NCI-H345 (cell line): ENCODE results near the gene MGAT4B.
"Not testable (repeated sequence)": the region's sequence is repeated elsewhere in the genome, so short reads cannot be mapped to it uniquely, and the experiment has no call there.

Experiments used
- DNase-seq: peaks from one replicate; lab custom pipeline; 2025; lab: John Stamatoyannopoulos, UW

The MGAT4B gene

DNA sequence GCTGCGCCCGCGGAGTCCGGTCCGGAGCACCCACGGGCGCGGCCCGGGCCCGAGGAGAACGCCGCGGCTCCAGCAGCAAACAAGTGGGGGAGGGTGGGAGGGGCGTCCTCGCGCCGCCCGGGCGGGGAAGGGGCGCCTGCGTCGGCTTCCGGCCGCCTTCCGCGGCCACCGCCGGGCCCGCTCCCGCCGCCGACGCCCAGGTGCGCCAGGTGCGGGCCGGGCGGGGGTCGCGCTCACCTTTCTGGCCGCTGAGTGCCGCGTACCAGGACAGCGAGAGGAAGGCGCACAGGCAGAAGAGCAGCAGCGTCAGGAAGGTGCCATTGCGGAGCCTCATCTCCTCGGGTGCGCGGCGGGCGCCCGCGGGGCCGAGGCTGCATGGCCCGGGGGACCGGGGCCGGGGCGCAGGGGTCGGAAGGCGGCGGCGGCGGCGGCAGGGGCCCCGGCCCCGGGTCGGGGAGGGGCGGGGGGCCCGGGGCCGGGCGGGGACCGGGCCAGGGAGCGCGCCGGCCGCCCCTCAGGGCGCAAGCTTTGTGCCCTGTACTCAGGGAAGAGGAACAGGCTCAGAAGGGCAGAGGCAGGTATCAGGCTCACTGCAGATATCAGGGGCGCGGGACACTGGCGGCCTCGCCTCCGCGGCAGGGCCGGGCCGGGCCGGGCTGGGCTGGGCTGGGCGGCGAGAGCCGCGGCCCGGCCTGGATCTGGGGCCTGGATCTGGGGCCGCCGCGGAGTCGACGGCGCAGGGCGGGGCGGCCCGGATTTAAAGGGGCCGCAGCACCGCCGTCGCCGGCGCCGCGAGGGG is at the start of gene MGAT4B:
TSS of gene MGAT4B (minus strand) at position 617 of the 799 bp plus-strand sequence. CDS start at position 334, 283 bp downstream.
- peak; percentile 75 for DNase-seq

DNA sequence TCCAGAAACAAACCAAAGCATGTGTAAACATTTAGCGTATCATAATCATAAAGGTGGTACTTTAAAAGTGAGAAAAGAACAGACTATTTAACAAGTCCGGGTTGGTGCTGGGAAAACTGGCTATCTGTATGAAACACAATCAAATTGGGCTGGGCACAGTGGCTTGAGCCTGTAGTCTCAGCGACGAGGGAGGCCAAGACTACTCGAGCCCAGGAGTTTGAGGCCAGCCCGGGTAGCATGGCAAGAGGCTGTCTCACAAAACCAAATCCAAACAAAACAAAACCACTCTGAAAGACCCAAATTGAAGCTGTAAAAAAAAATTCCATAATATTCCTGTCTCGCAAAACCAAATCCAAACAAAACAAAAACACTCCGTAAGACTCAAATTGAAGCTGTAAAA is 47.7 kb upstream of the MGAT4B start:
- no peak for DNase-seq

DNA sequence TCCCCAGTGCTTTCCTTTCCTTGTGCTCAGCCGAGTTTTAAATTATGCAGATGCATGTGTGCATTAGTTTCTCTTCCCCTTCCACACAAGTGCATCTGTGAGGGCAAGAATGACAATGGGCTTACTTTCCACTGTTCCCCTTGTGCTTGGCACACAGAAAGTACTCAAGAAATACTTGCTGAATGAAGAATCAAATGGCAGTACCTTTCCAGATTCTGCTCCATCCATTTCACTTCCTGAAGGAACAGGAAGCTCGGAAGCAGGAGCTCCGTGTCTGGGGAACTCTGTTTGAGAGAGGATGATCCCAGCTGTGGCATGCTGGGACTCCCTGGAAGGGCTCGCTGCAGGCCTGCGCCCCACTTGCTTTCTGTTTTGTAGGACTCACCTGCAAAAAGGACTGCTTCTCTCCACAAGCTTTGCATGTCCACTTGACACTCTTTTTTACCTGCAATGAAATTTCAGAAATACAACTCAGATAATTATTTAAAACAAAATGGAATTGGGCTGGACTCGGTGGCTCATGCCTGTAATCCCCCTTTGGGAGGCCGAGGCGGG is 46.4 kb upstream of the MGAT4B start:
- no peak for DNase-seq

DNA sequence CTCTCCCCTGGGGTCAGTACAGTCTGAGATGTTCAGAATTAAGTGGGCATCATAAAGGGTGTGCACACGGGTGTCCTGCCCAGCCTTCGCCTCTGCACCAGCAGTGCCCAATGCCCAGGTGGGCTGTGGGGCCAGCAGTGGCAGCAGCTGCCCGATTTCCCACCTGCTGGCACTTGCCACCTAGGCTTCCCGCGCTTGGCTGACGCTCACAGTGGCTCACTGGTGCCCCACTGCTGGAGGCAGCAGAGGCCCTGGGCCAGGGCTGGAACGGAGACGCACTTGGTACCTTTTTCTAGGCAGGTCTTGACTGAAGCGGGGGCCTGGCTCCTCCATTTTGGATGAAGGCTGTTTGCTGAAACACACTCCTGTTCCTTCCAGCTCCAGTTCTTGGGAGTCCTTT is 35.0 kb upstream of the MGAT4B start:
- no peak for DNase-seq

DNA sequence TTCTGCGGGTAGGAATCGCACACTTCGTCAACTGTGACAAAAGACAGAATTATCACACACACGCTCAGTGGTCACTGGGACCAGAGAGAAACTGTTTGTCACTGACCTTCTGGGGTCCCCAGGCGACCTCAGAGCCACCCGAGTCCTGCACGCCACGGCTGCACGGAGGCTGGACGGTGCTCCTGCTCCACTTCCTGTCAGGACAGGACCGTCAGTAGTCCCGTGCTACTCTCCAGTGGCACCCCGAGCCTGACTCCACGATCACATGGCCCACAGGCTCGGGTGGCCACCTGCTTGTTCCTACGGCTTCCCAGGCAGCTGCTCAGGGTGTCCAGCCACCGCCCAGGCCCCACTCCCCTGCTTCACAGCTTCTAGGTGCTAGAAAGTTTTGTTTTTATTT is 34.1 kb upstream of the MGAT4B start:
- DNase-seq: no peak

DNA sequence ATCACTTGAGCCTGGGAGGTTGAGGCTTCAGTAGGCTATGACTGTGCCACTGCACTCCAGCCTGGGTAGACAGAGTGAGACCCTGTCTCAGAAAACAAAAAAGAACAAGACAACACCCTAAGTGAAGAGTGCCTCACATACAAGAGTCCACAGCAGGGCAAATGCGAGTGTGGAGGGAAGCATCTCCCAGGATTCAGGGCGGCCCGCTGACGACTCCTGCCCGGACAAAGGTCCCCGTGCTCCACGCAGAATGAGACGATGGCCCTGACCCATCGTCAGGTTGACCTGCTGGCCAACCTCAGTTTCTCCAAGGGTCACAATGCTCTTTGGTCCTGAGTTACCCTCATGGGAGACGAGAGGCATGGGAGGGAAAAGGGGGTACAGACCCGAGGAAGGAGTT is 33.7 kb upstream of the MGAT4B start:
- no peak for DNase-seq

DNA sequence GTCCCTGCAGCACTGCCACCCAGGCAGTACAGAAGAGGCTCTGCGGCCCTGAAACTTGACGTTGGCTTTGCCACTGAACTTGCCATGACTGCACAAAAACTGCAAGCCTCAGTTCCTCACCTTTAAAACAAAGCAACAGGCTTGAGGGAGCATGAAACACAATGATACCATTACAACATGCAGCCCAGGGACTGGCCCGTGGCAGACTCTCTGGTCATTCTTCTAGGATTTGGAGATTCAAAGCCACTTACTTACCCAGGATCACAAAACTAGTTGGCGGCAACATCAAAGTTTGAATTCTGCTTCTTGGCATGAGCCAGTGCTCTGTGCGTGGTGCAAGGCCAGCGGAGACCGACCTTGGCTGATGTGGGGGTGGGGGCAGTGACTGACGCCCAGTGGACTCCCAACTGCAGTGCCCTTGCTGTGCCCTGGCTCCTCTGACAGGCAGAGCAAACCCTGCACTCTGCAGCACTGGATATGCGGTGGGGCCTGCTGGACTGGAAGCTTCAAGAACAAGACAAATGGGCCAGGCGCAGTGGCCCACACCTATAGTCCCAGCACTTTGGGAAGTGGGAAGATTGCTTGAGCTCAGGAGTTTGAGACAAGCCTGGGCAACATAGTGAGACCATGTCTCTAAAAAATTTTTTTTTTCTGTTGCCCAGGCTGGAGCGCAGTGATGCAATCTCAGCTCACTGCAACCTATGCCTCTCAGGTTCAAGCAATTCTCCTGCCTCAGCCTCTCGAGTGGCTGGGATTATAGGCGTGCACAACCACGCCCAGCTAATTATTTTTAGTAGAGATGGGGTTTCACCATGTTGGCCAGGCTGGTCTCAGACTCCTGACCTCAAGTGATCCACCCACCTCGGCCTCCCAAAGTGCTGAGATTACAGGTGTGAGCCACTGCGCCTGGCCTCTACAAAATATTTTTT is 32.9 kb upstream of the MGAT4B start:
- DNase-seq: no peak

DNA sequence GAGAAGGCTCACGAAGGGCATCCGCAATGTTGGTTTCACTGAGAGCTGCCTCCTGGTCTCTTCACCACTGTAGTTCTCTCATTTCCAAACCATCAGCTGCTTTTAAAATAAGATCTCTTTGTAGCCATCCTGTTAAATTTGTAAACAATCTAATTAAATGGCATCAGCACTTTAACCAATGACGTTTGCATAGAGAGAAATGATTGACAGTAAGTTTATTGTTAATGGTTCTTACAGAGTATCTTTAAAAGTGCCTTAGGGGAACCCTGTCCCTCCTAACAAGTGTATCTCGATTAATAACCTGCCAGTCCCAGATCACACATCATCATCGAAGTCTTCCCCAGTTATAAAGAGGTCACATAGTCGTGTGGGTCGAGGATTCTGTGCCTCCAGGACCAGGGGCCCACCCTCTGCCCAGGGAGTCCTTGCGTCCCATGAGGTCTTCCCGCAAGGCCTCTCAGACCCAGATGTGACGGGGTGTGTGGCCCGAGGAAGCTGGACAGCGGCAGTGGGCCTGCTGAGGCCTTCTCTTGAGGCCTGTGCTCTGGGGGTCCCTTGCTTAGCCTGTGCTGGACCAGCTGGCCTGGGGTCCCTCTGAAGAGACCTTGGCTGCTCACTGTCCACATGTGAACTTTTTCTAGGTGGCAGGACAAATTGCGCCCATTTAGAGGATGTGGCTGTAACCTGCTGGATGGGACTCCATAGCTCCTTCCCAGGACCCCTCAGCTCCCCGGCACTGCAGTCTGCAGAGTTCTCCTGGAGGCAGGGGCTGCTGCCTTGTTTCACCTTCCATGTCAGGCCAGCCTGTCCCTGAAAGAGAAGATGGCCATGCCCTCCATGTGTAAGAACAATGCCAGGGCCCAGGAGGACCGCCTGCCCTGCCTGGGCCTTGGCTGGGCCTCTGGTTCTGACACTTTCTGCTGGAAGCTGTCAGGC is 30.7 kb upstream of the MGAT4B start:
- DNase-seq: no peak

DNA sequence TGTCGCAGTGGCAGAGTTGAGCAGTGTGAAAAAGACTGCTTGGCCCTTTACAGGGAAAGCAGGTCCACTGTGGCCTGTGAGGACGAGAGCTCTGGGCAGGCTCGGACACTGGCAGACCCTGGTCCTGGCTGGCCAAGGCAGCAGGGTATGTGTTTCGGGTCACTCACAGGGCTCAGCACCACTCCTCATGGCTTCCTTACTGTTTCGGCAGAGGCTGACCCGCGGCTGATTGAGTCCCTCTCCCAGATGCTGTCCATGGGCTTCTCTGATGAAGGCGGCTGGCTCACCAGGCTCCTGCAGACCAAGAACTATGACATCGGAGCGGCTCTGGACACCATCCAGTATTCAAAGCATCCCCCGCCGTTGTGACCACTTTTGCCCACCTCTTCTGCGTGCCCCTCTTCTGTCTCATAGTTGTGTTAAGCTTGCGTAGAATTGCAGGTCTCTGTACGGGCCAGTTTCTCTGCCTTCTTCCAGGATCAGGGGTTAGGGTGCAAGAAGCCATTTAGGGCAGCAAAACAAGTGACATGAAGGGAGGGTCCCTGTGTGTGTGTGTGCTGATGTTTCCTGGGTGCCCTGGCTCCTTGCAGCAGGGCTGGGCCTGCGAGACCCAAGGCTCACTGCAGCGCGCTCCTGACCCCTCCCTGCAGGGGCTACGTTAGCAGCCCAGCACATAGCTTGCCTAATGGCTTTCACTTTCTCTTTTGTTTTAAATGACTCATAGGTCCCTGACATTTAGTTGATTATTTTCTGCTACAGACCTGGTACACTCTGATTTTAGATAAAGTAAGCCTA is 29.8 kb upstream of the MGAT4B start:
- DNase-seq: no peak

DNA sequence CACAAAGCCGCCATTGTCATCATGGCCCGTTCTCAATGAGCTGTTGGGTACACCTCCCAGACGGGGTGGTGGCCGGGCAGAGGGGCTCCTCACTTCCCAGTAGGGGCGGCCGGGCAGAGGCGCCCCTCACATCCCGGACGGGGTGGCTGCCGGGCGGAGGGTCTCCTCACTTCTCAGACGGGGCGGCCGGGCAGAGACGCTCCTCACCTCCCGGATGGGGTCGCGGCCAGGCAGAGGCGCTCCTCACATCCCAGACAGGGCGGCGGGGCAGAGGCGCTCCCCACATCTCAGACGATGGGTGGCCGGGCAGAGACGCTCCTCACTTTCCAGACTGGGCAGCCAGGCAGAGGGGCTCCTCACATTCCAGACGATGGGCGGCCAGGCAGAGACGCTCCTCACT is 28.2 kb upstream of the MGAT4B start:
- DNase-seq: not testable (repeated sequence)

DNA sequence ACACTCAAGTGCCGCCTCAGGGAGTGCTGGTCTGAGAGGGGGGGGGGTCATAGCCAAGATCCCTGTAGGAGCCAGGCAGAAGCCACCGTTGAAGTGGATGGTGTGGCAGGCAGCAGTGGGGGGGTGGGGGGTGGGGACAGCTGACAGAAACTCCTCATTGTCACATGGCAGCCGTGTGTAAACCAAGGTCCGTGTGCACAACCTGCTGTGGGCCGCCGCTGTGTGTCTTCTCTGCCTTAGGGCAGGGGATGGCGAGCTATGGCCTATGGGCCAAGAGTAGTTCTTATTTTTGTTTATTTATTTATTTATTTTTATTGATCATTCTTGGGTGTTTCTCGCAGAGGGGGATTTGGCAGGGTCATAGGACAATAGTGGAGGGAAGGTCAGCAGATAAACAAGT is 27.5 kb upstream of the MGAT4B start:
- DNase-seq: no peak

DNA sequence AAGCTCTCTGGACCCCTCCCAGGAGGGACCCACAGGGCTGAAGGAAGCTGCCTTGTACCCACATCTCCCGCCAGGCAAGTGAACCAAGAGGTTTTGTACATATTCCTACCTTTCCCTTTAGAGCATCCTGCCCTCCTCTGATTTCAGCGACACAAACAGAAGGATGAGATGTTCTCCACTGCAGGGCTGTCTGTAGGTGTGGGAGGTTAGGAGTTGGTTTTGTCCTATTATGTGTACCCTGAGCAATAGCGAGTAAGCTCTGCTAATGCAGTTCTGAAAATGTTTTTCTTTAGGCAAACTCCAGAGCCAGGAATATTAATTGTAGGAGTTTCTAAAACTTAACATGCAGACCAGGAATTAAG is 27.0 kb upstream of the MGAT4B start:
- no peak for DNase-seq

DNA sequence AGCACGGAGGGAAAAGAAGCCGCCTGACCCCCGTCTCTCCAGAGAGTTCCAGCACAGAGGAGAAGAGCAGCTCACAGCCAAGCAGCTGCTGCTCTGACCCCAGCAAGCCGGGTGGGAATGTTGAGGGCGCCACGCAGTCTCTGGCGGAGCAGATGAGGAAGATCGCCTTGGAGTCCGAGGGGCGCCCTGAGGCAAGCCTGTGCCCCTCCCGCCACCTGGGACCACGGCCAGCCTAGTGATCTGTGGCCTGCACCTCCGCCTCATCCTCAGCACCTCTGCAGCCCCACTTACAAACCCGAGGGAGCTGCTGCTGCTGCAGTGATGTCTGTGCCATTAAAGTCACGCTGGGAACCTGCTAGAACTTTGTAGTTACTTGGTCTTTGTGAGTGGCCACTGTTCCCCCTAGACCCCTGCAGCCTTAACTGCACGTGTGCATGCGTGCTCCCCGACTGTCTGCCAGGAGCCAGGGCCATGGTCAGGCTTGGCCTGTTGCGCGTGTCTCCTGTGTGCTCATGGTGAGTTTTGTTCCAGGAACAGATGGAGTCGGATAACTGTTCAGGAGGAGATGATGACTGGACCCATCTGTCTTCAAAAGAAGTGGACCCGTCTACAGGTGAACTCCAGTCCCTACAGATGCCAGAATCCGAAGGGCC is 26.5 kb upstream of the MGAT4B start:
- DNase-seq: no peak

DNA sequence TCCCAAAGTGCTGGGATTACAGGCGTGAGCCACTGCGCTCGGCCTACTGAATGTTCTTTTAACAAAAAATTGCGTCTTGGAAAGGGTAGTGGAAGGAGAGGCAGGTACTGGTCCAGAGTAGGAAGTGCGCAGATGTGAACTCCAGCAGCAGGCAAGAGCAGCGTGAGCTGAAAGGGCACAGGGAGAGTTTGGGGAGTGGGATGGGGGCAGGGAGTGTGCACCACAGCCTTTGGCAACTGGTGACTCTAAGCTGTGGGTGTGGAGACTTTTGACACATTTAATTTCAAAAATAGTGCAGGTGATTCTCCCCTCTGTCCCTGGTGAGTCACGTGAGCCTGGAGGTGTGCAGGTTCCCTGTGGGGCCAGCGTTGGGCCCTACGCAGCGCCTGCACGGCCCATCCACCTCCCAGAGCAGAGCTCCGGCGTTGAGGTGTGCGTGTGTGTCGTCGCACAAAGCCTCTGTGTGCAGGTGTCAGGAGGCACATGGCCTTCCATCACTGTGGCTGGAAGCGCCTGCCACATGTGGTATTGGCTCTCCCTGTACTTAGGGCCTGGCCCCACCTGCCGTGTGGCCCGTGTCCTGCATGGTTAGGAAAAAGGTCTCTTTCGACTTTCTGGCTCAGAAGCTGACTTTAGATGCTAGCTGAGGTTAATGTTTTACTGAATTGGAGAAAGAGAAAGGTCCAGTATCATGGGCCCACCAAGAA is 25.5 kb upstream of the MGAT4B start:
- no peak for DNase-seq

DNA sequence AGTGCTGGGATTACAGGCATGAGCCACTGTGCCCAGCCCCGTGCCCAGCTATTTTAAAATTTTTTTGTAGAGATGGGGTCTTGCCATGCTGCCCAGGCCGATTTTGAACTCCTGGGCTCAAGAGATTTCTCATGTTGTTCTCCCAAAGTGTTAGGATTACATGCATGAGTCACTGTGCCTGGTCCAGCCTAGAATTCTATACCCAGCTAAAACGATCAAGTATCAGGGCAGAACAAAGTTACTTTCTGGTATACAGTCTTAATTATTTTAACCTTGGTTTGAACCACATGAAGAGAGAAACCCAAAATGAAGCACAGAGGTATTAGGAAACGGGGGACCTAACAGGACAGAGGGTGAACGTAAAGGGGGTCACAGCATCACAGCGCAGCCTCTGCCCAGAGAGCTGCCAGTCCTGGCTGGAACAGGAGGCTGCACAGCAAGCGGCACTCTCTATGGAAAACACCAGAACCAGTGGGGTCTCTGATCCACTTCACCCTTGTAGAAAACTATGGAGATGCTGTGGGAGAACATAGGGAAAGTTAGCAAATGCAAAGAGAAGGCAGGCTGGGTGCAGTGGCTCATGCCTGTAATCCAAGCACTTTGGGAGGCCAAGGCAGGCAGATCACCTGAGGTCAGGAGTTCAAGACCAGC is 24.3 kb upstream of the MGAT4B start:
- no peak for DNase-seq

DNA sequence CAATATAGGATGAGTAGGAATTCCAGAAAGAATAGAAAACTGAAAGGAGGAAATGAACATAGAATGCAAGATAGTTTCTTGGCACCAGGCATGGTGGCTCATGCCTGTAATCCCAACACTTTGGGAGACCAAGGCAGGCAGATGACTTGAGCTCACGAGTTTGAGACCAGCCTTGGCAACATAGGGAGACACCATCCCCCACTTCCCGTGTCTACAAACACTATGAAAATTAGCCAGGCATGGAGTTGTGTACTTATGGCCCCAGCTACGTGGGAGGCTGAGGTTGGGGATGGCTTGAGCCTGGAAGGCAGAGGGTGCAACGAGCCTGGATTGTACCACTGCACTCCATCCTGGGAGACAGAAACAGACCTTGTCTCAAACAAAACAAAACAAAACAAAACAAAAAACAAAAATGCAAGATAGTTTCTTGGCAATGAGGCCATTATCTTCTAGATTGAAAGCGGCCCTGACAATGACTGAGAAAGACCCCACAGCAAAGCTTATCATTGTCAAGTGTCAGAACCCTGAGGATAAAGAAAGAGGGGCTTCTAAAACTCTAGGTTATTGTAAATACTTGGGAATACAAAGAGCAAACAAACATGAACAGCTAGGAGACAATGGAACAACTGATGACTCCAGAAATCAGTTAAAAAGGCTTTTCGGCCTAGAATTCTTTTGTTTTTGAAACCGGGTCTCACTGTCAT is 23.2 kb upstream of the MGAT4B start:
- no peak for DNase-seq

DNA sequence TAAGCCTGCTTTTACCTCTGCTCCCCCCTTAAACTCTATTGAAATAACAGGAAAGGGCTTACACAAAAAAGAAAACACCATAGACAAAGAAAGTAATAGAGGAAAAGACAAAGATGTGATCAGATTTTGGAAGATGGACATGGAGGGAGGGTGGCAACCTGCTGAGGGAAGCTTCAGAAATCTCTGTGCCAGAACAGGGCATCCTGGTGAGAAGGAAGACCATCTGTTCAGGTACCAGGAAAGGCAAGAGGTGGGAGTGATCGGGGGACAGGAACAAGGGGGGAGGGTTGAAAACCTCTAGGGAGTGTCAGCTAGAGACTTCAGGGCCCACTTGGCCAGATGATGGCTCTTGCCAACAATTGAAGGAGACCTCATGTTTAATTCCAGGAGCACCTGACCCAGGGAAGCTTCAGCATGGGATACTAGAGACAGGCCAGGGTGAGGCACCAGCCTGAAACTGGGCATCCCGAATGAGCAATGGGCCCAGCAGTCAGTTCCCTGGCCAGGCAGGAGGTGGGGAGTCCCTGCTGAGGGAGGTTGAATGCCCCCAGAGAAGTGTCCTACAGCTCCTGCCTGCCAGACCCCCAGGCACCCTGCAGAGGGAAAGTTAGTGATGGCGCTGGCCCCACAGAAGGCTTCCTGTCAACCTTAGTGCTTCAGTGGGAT is 22.2 kb upstream of the MGAT4B start:
- no peak for DNase-seq

DNA sequence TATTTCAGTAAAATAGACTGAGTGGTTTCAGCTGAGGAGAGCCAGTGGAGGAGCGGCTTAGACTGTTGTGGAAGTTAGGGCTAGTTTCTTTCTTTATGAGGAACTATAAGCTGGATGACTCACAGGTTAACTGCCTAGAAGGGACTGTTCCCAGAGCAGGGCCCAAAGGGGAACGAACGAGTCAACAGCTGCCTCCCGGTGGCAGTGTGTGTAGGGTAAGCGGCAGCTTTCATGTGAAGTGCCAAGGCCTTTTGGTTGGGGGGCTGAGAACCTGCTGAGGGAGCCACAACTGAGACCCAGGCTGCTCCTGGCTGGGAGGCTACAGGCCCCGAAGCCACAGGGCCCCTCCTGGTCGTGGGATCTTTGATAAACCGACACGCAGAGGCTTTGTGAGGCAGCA is 21.0 kb upstream of the MGAT4B start:
- no peak for DNase-seq
